HG02938 (cell line): ENCODE results near the gene TTC38.

Source experiments
- ATAC-seq: cut with Tn5 transposase; IDR thresholded peaks from one replicate; pipeline ENCODE4 v1.9.1; 2021; ENCODE audit warnings: mild to moderate bottlenecking, moderate library complexity; ENCODE audit not compliant: unreplicated experiment

Gene TTC38

GRCh38 chr22:46275455-46276122, 7.8 kb downstream of the TTC38 start:
- ATAC-seq = no peak

DNA sequence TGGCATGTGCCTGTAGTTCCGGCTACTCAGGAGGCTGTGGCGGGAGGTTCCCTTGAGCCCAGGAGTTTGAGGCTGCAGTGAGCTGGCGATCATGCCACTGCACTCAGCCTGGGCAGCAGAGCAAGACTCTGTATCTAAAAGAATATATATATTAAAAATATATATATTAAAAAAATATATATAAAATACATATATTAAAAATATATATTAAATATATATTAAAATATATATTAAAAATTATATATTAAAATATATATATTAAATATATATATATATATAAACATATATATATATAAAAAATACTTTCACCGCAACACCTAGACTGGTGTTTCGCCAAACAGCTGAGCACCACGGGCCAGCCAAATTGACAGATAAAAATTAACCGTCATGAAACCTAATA, 8.8 kb downstream of the TTC38 start:
- ATAC-seq = no peak

- no peak for ATAC-seq
Measured at GRCh38 chr22:46278656-46279645, 11.1 kb downstream of the TTC38 start.

DNA sequence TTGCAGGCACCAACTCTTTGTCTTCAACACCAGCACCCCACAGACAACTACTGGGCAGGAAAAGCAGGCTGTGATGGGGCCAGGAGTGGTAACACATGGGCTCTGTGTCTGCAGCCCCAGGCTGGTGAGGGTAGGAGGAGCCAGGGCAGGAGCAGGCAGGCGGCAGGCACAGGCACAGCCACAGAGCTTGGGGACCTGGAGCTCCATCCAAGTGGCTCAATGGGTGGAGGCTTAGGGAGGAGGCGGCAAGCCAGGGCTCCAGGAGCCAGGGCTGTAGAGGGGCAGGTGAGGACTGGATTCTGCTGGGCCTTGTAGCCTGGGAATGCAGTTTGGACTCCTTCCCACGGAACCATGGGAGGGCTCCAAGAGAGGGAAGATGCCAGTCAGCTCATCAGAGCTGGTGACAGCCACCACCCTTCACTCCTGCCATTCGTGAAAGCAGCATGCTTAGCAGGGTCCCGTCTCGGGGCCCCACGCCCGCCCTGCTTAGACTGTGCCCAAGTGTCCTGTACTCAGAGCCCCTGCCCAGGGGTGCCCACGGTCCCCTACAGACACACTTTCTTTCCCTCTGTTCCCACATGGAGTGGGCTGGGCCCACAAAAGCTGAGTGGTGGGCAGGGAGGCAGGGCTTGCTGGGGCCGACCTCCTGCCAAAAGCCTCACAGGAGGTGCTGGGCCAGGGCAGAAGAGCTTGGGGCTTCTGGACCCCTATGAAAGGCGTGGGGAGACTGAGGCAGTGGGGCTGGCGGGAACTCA, 12.4 kb downstream of the TTC38 start:
- ATAC-seq = no peak

- ATAC-seq = no peak
Measured at GRCh38 chr22:46280999-46281623, 13.3 kb downstream of the TTC38 start.

DNA sequence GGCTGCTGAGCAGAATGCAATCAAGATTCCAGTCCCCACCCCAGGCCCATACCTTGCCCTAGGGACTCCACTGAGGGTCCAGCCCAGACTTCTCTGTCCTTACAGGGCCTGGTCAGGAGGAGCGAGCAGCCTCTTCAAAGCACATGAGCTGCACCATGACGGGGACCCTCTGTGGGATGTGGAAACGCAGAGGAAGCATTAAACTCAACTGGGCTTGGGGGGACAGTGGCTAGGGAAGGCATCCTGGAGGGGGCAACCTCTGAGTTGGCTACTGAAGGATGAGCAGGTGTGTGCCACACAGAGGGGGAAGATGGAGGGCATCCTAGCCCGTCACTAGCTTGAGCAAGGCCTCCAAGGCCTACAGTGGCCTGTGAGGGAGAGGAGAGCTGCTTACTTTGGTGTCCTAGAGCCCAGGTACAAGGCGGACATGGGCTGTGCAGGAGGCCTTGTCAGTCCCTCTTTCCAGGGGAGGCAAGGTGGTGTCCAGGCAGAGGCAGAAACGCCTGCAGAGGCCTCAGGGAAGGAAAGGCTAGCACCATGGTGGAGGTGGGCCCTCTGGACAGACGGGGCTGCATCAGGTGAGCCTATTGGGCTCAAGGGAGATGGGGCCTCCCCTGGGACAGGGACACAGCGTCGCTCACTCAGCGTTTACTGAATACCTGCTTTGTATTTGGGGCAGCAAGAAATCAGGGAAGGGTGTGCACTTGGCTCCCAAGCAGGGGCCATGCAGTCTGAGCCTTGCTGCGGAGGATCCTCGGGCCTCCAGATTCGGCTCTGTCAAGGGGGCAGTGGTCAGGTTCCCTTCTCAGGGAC, 14.3 kb downstream of the TTC38 start:
- no peak for ATAC-seq

DNA sequence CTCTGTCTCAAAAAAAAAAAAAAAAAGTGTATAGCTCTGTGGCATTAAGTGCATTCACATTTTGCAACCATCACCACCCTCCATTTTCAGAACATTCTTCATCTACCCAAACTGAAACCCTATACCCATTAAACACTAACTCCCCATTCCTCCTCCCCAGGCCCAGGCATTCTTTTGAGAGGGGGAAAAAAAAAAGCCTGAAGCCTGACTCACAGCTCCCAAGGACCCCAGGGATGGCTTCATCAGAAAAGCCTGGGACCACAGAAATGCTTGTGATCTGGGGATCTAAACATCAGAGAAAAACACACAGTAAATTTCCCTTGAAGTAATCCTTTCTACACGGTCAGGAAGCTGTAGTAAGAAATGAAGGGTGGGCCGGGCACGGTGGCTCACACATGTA, 18.2 kb downstream of the TTC38 start:
- no peak for ATAC-seq

DNA sequence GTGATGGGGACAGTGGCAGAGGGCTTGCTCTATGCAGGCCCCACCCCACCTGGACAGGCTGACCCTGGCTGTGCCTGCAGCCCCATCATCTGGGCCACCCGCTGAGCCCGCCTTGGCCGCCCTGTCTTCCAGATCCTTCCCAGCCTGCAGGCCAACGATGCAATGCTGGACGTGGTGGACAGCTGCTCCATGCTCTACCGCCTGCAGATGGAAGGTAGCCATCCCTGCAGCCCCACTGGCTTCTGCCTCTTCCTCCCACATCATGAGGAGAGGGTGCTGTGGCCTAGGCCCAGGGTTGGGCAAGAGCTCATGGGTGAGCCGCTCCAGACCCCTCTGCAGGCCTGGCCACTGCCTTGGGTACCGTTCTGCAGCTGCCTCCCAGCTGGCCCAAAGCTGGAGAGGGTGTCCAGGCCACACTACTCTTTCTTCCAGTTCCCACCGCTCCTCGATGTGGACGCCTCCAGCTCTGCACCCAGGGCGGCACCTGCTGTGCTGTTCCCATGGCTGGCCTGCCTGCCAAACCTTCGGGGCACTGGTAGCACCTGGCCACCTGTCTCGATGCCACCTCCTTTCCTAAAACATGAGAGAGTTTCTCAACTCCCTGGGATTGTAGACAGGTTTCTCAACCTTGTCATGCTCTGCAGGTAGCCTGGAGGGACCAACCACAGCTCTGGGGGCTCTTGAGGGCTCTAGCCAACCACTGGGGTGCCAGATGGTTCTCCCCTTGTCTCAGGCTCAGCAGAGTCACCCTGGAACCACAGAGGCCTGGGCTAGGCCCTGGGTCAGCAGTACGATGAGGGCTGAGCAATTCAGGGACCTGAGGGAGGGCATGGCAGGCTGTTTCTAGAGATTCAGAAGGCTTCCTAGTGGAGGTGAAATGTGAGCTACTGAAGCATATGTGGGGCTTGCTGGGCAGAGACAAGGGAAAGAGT, 19.4 kb downstream of the TTC38 start:
- ATAC-seq = no peak

DNA sequence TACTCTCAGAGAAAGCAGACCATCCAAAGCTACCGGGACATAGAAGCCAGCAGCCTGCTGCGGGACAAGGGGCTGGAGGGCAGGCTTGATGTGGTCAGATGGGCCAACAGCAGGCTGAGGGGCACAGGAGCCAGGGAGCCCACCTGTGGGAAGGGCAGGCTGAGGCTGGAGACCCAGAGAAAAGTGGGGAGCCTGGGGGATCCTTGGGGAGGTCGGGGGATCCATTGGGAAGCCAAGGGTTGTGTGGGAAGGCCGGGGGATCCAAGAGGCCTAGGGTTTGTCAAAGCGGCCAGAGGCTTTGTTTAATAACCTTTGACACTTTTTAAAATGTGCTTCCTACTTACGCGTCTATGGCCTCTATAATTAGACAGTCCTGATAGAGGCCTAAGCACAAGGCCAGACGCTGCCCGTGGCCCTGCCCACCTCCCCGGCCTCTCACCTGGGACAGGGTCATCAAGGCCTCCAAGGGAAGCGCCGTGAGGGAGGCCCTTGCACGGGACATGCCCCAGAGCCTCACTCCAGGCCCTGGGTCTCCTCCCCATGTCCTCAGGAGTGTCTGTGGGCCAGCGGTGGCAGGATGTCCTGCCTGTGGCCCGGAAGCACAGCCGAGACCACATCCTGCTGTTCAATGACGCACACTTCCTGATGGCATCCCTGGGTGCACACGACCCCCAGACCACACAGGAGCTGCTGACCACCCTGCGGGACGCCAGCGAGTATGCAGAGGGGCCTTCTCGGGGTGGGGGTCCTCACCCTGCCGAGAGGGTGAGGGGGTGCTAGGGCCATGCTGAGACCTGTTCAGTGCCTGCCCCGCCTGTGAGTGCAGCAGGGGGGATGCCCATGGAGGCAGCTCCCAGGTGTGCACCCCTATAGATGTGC, 20.3 kb downstream of the TTC38 start:
- ATAC-seq = no peak

GRCh38 chr22:46288846-46289243, 21.0 kb downstream of the TTC38 start:
- no peak for ATAC-seq

DNA sequence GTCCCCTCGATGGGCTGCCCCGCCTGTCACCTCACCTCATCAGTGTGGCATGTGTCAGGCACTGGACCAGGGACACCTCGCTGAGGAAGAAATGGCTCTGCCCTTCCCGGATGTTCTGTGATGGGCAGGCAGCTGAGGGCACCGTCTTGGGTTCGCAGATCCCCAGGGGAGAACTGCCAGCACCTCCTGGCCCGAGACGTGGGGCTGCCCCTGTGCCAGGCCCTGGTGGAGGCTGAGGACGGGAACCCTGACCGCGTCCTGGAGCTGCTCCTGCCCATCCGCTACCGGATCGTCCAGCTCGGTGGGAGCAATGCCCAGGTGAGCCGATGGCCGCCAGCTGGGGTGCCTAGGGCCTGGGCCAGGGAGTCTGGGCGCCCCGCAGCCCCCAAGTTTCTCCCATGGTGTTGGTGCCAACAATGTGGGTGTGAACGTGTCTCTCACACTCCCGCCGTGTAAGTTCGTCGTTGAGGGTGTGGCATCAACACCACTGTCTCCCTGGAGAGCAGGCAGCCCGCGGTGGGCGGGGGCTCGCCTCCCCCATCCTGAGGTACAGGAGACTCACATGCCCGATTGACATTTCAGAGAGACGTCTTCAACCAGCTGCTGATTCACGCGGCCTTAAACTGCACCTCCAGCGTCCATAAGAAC, 21.6 kb downstream of the TTC38 start:
- no peak for ATAC-seq

DNA sequence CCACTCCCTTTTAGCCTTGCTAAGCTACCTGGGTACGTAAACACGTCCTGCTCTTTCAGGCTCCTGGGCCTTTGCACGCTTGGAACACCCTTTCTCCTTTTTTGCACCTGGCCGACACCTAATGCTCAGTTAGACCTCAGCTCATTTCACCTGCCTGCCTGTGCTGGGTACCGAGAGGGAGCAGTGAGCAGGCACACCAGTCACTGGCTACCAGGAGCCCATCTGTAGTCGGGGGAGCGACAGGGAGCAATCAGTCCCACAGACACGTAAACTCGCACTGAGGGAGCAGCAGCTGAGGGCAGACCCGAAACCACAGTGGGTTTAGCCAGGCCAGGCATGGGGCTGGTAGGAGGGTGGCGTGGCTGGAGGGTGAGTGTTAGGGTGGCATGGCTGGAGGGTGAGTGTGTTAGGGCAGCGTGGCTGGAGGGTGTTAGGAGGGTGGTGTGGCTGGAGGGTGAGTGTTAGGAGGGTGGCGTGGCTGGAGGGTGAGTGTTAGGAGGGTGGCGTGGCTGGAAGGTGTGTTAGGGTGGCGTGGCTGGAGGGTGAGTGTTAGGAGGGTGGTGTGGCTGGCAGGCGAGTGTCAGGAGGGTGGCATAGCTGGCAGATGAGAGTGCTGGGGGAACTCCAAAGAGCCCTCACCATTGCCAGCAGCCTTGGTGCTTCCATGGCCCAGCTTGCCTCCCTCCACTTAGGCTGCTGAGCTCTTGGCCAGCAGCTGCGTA, 22.5 kb downstream of the TTC38 start:
- ATAC-seq = no peak

DNA sequence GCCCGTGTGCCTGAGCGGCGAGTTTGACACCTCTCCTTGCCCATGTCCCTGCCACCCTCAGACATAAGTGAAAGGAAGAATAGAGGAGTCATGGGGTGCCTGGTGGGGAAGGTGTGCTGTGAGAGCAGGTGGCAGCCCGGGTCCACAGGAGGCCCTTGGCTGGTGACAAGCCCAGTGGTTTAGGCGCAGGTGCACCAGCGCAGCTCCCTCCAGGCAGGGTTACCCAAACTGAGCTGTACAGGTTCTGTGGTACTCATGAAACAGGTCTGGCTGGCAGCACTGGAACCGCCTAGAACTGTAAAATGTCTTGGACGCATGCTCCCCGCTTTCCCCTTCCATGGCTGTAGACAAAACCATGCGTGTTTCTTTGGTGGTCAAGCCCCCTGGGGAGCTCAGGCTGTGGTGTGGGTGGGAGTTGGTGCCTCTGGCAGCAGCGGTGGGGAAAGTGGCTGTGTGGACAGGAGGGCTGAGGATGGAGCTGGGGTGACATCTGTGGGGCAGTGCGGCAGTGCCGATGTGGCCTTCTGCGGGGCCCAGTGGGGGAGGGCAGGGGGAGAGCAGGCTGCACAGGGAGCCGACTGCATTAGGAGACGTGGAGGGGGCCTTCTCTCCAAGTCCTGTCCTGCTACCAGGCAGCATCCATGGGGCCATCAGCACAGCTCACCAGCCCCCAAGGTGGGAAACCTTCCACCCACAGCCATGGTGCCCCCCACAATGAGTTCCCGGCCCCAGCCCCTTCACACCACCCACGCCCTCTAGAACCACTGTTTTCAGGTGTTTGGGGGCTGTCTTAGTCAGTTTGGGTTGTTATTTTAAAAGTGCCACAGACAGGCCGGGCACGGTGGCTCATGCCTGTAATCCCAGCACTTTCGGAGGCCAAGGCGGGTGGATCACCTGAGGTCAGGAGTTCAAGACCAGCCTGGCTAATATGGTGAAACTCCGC, 23.3 kb downstream of the TTC38 start:
- no peak for ATAC-seq

DNA sequence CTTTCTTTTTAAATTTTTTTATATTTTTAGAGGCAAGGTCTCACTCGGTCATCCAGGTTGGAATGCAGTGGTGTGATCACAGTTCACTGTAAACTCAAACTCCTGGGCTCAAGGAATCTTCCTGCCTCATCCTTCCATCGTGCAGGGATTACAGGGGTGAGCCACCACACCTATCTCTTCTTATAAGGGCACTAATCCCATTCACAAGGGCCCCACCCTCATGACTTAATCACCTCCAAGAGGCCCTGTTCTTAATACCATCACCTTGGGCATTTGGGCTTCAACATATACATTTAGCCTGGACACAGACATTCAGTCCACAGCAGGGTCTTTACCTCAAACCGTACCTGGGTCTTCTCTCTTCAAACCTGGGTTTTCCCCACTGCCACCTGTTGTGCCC, 24.4 kb downstream of the TTC38 start:
- no peak for ATAC-seq

DNA sequence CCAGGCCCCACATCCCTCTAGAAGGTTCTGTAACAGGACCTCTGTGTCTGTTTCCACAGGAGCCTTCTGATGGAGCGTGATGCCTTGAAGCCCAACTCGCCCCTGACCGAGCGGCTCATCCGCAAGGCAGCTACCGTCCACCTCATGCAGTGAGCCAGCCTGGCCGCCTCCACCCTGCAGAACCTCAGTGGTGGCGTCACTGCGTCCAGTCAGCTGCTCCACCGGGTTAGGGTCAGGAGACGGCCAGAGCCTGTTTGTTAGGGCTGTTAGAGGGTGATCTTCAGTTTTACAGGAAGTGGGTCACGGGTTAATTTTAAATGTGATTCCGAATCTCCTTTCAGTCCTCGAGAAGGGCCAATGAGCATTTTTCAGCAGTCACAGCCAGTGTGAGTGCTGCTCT, 24.9 kb downstream of the TTC38 start:
- ATAC-seq = no peak
